GM23248 (cell line): ENCODE results near the gene KRTAP1-1. TPM values are rescaled to one million over a fixed set of nuclear protein-coding genes. Genes with fewer than 3 reads are reported as not detected.

Experiments
- DNase-seq: peaks from one replicate; pipeline ENCODE4 v3.0.0-alpha.2; 2015
- H2AFZ ChIP-seq: fragments of 200-600 bp; sonication (generic); 2 replicates; pipeline ENCODE4 v1.6.1; 2016; ENCODE audit warnings: antibody characterized with exemption
- H3F3A ChIP-seq: fragments of 200-600 bp; sonication (generic); 2 replicates; pipeline ENCODE4 v1.6.1; 2016; ENCODE audit warnings: mild to moderate bottlenecking, antibody characterized with exemption, mixed run types; ENCODE audit not compliant: insufficient read depth
- H3K27ac ChIP-seq: fragments of 200-600 bp; sonication (generic); 2 replicates; pipeline ENCODE4 v1.5.1; 2016; ENCODE audit warnings: mild to moderate bottlenecking
- H3K27me3 ChIP-seq: fragments of 200-600 bp; sonication (generic); replicated peaks from 2 replicates; pipeline ENCODE4 v1.6.1; 2016; ENCODE audit warnings: mild to moderate bottlenecking; ENCODE audit not compliant: insufficient read depth
- H3K36me3 ChIP-seq: fragments of 200-600 bp; sonication (generic); 2 replicates; pipeline ENCODE4 v1.6.1; 2016; ENCODE audit warnings: low read depth, mild to moderate bottlenecking
- H3K4me1 ChIP-seq: fragments of 200-600 bp; sonication (generic); 2 replicates; pipeline ENCODE4 v1.6.1; 2016; ENCODE audit warnings: mild to moderate bottlenecking; ENCODE audit not compliant: insufficient read depth
- H3K4me2 ChIP-seq: fragments of 200-600 bp; sonication (generic); one replicate; pipeline ENCODE4 v1.6.1; 2016; ENCODE audit warnings: mild to moderate bottlenecking; ENCODE audit not compliant: unreplicated experiment
- H3K4me3 ChIP-seq: fragments of 200-600 bp; sonication (generic); 2 replicates; pipeline ENCODE4 v1.5.1; 2016; ENCODE audit warnings: mild to moderate bottlenecking
- H3K79me2 ChIP-seq: fragments of 200-600 bp; sonication (generic); 2 replicates; pipeline ENCODE4 v1.6.1; 2016; ENCODE audit warnings: mild to moderate bottlenecking; ENCODE audit not compliant: insufficient read depth
- H3K9ac ChIP-seq: fragments of 200-600 bp; sonication (generic); 2 replicates; pipeline ENCODE4 v1.6.1; 2016; ENCODE audit warnings: mild to moderate bottlenecking
- H3K9me2 ChIP-seq: fragments of 200-600 bp; sonication (generic); 2 replicates; pipeline ENCODE4 v1.6.1; 2016; ENCODE audit warnings: mixed run types, mild to moderate bottlenecking, moderate library complexity; ENCODE audit not compliant: insufficient read depth
- H3K9me3 ChIP-seq: fragments of 200-600 bp; sonication (generic); one replicate; pipeline ENCODE4 v1.6.1; 2017; ENCODE audit warnings: low read depth
- H4K20me1 ChIP-seq: fragments of 200-600 bp; sonication (generic); 2 replicates; pipeline ENCODE4 v1.6.0; 2016; ENCODE audit not compliant: insufficient read depth
- EZH2 ChIP-seq: fragments of 200-600 bp; sonication (generic); IDR thresholded peaks from 2 replicates; pipeline ENCODE4 v1.6.1; 2018; ENCODE audit warnings: antibody characterized with exemption, mild to moderate bottlenecking; ENCODE audit not compliant: insufficient read depth, poor library complexity, severe bottlenecking
- EZH2phosphoT487 ChIP-seq: fragments of 200-600 bp; sonication (generic); IDR thresholded peaks from 2 replicates; pipeline ENCODE4 v1.6.1; 2018; ENCODE audit warnings: antibody characterized with exemption, moderate library complexity, mild to moderate bottlenecking, low read depth; ENCODE audit not compliant: insufficient read depth
- WGBS, 2 experiments: methylation state at CpG; one replicate each; pipeline ENCODE4 v1.1.6; 2015 to 2017; ENCODE audit warnings: low lambda C conversion rate in 2 of 2, low coverage in 1 of 2; ENCODE audit errors: missing lambda C conversion rate in 2 of 2; 5-methylcytosine and 5-hydroxymethylcytosine counted together
- in situ Hi-C: fragments of 300-500 bp; cut with MboI; formaldehyde crosslinking; loops from 2 replicates; pipeline ENCODE4 v1.15.0; 2020
- polyA plus RNA-seq: library from polyadenylated mRNA; unstranded; fragments of >200 nt; fragmentation: Nextera tagmentation; extraction: Ambion mirVana; gene quantifications from 2 replicates; pipeline ENCODE4 v1.2.1, GENCODE V29; 2016
- total RNA-seq: library from RNA; depleted of rRNA; stranded (reverse); fragments of >200 nt; shearing (Covaris generic); gene quantifications from 2 replicates; pipeline ENCODE4 v1.2.3, GENCODE V29; 2014

Gene KRTAP1-1
- total and polyA plus RNA-seq, 2 experiments from 2014 or later, result 2.6 to 4.2 TPM

DNA sequence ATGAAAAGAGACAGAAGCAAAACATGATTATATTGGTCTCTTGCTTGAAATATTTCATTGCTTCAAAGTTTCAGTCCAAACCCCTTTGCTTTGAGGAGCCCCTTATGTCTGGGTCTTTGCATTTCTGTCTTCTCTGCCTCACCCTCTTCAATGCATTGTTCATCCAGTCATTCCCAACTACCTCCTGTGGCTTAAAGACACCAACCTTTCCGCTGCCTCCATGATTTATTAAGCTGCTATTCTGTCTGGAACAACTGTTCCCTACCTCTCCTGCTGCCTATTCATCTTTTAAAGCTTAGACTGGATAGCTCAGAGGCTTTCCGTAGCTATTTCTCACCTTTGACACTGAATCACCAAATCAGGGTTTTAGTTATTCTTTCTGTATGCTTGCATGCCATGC, 43.9 kb downstream of the KRTAP1-1 start:
- H3K9me2 ChIP-seq, result no peaks in the 10 kb centered on the region
- H3K4me1 ChIP-seq, result no peaks in the 10 kb centered on the region
- no peak overlapping the region for H3K4me3 ChIP-seq
- no peak overlapping the region for H3K27ac ChIP-seq
- no peak for TF ChIP-seq EZH2phosphoT487
- no peaks in the 10 kb centered on the region for H3K9me3 ChIP-seq
- no peak overlapping the region for H3K9ac ChIP-seq
- H3K4me2 ChIP-seq, result no peak overlapping the region
- 88 to 91% methylated on average over 2 of the region's 2 CpGs for WGBS, 2 experiments
- no peaks in the 10 kb centered on the region for H4K20me1 ChIP-seq
- no peak for DNase-seq
- no peaks in the 10 kb centered on the region for H3K79me2 ChIP-seq
- H2AFZ ChIP-seq, result no peak overlapping the region; the same call in 1 of the 2 replicates
- in situ Hi-C loops, result no loop called here
- H3F3A ChIP-seq, result no peaks in the 10 kb centered on the region
- H3K36me3 ChIP-seq, result no peaks in the 10 kb centered on the region
- H3K27me3 ChIP-seq, result no peaks in the 10 kb centered on the region

DNA sequence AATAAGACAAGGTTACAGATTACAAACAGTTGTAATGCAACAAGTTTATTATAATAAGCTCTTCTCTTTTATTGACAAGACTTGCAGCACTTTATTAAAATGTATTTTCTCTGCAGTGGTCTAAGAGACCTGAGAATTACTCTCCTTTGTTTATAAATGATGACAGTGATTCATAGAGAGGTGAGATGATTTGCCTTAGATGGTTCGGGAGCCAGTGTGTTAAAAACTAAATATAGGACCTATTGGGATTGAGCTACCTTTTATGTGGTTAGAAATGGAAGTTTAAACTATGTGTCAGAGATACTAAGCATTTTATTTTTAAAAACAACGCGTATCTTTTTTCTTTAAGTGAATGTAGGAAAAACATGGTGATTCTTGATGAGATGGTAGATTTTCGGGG, 44.4 kb downstream of the KRTAP1-1 start:
- no peak for DNase-seq
- H3K79me2 ChIP-seq, result no peaks in the 10 kb centered on the region
- H3F3A ChIP-seq, result no peaks in the 10 kb centered on the region
- H3K4me2 ChIP-seq, result no peak overlapping the region
- H3K4me1 ChIP-seq, result no peaks in the 10 kb centered on the region
- no peaks in the 10 kb centered on the region for H3K9me3 ChIP-seq
- no peak overlapping the region for H3K27ac ChIP-seq
- H3K36me3 ChIP-seq, result no peaks in the 10 kb centered on the region
- no peaks in the 10 kb centered on the region for H3K9me2 ChIP-seq
- no peak overlapping the region for H3K9ac ChIP-seq
- in situ Hi-C loops, result no loop called here
- 77 to 79% methylated on average over 4 of the region's 4 CpGs for WGBS, 2 experiments
- no peaks in the 10 kb centered on the region for H3K27me3 ChIP-seq
- no peaks in the 10 kb centered on the region for H4K20me1 ChIP-seq
- TF ChIP-seq EZH2 (no peak), EZH2phosphoT487 (no peak)
- no peak overlapping the region for H3K4me3 ChIP-seq
- no peak overlapping the region for H2AFZ ChIP-seq

DNA sequence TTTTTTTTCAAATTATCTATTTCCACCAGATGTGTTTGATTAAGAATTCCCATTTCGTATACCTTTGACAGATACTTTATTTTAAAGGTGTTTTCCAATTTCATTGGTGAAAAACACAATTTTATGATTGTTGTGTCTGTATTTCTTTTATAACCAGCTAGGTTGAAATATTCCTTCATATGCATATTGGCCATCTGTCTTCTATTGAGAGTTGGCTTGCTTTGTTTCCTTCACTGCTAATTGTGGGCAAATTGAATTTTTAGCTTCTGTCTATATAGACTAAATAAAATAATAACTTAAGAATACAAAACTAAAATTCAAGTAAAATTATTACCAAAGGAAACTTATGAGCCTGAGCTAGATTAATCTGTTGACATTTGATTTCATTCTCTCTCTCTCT, 46.1 kb downstream of the KRTAP1-1 start:
- H3K4me1 ChIP-seq, result no peaks in the 10 kb centered on the region
- no peaks in the 10 kb centered on the region for H3K27me3 ChIP-seq
- no peaks in the 10 kb centered on the region for H3K9me2 ChIP-seq
- no peak for TF ChIP-seq EZH2
- no peak for TF ChIP-seq EZH2phosphoT487
- no peak overlapping the region for H3K4me2 ChIP-seq
- no peaks in the 10 kb centered on the region for H4K20me1 ChIP-seq
- DNase-seq, result no peak
- no peaks in the 10 kb centered on the region for H3F3A ChIP-seq
- WGBS, 2 experiments, result 25 to 28% methylated on average over 1 of the region's 1 CpG
- in situ Hi-C loops, result no loop called here
- H3K36me3 ChIP-seq, result no peaks in the 10 kb centered on the region
- no peak overlapping the region for H2AFZ ChIP-seq
- no peak overlapping the region for H3K9ac ChIP-seq
- H3K79me2 ChIP-seq, result no peaks in the 10 kb centered on the region
- no peak overlapping the region for H3K4me3 ChIP-seq
- no peaks in the 10 kb centered on the region for H3K9me3 ChIP-seq
- no peak overlapping the region for H3K27ac ChIP-seq

DNA sequence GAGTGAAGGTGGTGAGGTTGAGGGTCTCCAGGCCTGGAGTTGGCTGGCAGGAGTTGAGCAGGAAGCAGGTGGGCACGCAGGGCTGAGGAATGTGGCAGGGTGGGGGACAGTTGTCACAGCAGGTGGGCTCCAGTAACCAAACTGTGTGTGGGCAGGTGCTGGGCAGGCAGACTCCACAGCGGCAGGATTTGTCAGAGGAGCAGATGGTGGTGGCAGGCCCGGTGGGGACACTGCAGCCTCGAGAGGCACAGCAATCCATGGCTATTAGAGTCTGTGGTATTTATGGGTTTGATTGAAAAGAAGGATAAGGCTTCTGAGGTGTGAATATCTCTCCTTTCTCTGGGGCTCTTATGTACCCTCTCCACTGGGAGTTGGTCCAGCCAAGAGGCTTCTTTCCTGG, 47.4 kb downstream of the KRTAP1-1 start, which contains the start of gene KRTAP3-3:
TSS of gene KRTAP3-3 (minus strand) at position 326 of the 400 bp plus-strand sequence. CDS start at position 259, 67 bp downstream.
- Histone ChIP-seq H3K36me3 (no peaks in the 10 kb centered on the region), H3K27me3 (no peaks in the 10 kb centered on the region), H3K4me3 (no peak within 1 kb of the TSS), H3K9me2 (no peaks in the 10 kb centered on the region), H2AFZ (no peak within 1 kb of the TSS), H3K4me2 (no peak within 1 kb of the TSS), H3K27ac (no peak within 1 kb of the TSS), H3F3A (no peaks in the 10 kb centered on the region), H3K4me1 (no peaks in the 10 kb centered on the region), H3K79me2 (no peaks in the 10 kb centered on the region), H4K20me1 (no peaks in the 10 kb centered on the region), H3K9me3 (no peaks in the 10 kb centered on the region), H3K9ac (no peak within 1 kb of the TSS)
- in situ Hi-C loops, result no loop called here
- TF ChIP-seq EZH2phosphoT487, result no peak
- no peak for TF ChIP-seq EZH2
- DNase-seq, result no peak
- WGBS, 2 experiments, result 56 to 60% methylated on average over 4 of the region's 4 CpGs

DNA sequence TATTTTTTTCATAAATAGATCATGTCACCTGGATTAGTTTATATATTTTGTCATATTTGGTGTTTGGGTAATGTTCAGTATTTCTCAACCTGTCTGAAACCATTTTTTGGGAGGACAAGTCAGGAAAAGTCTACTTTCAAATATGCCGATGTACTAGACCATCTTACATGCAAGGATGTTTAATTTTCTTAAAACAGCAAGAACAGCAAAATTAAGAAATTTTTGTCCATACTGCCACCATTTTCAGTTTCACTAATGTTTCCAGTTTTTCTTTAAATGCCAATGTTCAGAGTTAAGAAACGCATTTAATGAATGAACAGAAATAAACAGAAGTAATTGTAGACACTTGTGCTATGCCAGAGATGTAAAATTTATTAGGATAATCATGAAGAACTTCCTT, 48.2 kb downstream of the KRTAP1-1 start:
- no peak for DNase-seq
- H3K36me3 ChIP-seq, result no peaks in the 10 kb centered on the region
- no peaks in the 10 kb centered on the region for H4K20me1 ChIP-seq
- H3K4me3 ChIP-seq, result no peak overlapping the region
- H3K9ac ChIP-seq, result no peak overlapping the region
- no peaks in the 10 kb centered on the region for H3K27me3 ChIP-seq
- no peaks in the 10 kb centered on the region for H3K9me3 ChIP-seq
- 94 to 98% methylated on average over 2 of the region's 2 CpGs for WGBS, 2 experiments
- in situ Hi-C loops, result no loop called here
- no peak overlapping the region for H3K4me2 ChIP-seq
- no peaks in the 10 kb centered on the region for H3K9me2 ChIP-seq
- no peak overlapping the region for H2AFZ ChIP-seq
- H3K79me2 ChIP-seq, result no peaks in the 10 kb centered on the region
- no peaks in the 10 kb centered on the region for H3F3A ChIP-seq
- H3K27ac ChIP-seq, result no peak overlapping the region
- no peak for TF ChIP-seq EZH2phosphoT487
- no peak for TF ChIP-seq EZH2
- H3K4me1 ChIP-seq, result no peaks in the 10 kb centered on the region
